Duodenal mucosa (tissue), 2 donors: ENCODE measurements around the gene KATNB1.
"Not testable (repeated sequence)": the region's sequence is repeated elsewhere in the genome, so short reads cannot be mapped to it uniquely, and the experiment has no call there.

ENCODE experiments used
- H3K27ac ChIP-seq: one replicate; pipeline ENCODE4 v1.7.0; 2013; ENCODE audit warnings: low read depth, low read length
- H3K27me3 ChIP-seq, 2 donors: one replicate each; pipeline ENCODE4 v1.7.0; 2013; ENCODE audit warnings: low read length in 2 of 2, control low read depth in 1 of 2; ENCODE audit not compliant: insufficient read depth in 2 of 2, control insufficient read depth in 1 of 2
- H3K36me3 ChIP-seq, 2 donors: one replicate each; pipeline ENCODE4 v1.7.0; 2013; ENCODE audit warnings: low read length in 2 of 2, control low read depth in 1 of 2; ENCODE audit not compliant: insufficient read depth in 2 of 2, control insufficient read depth in 1 of 2
- H3K4me1 ChIP-seq, 2 donors: one replicate each; pipeline ENCODE4 v1.7.0; 2013; ENCODE audit warnings: low read length in 2 of 2, control low read depth in 1 of 2; ENCODE audit not compliant: insufficient read depth in 2 of 2, control insufficient read depth in 1 of 2
- H3K4me3 ChIP-seq, 2 donors: one replicate each; pipeline ENCODE4 v1.7.0; 2013; ENCODE audit warnings: low read length in 2 of 2, low read depth in 1 of 2
- H3K9ac ChIP-seq, 2 donors: one replicate each; pipeline ENCODE4 v1.7.0; 2013; ENCODE audit warnings: low read length in 2 of 2, low read depth in 1 of 2
- H3K9me3 ChIP-seq, 2 donors: one replicate each; pipeline ENCODE4 v1.7.0; 2013; ENCODE audit warnings: low read length in 2 of 2, control low read depth in 1 of 2; ENCODE audit not compliant: control insufficient read depth in 1 of 2

The KATNB1 gene

GRCh38 chr16:57743458-57743857 is 7.9 kb downstream of the KATNB1 start:
- H3K4me1 ChIP-seq: no peaks in the 10 kb centered on the region

GRCh38 chr16:57743886-57744641 is 8.5 kb downstream of the KATNB1 start:
- no peak overlapping the region for H3K4me3 ChIP-seq
- no peaks in the 10 kb centered on the region for H3K4me1 ChIP-seq
- no peak overlapping the region for H3K27ac ChIP-seq
- H3K9ac ChIP-seq: no peak overlapping the region
- peaks cover 9 to 16% of the 10 kb centered on the region in 2 donors for H3K36me3 ChIP-seq
- no peaks in the 10 kb centered on the region for H3K27me3 ChIP-seq
- H3K9me3 ChIP-seq: no peaks in the 10 kb centered on the region

More at GRCh38 chr16:57743458-57743857, 7.9 kb downstream of the KATNB1 start:
- Histone ChIP-seq H3K36me3 (peaks cover 9 to 16% of the 10 kb centered on the region in 2 donors), H3K27ac (no peak overlapping the region), H3K9ac (no peak overlapping the region), H3K4me3 (no peak overlapping the region), H3K27me3 (no peaks in the 10 kb centered on the region), H3K9me3 (no peaks in the 10 kb centered on the region)

- peaks cover 9 to 16% of the 10 kb centered on the region in 2 donors for H3K36me3 ChIP-seq
- H3K27me3 ChIP-seq: no peaks in the 10 kb centered on the region
- no peaks in the 10 kb centered on the region for H3K4me1 ChIP-seq
- no peak overlapping the region for H3K9ac ChIP-seq
- no peaks in the 10 kb centered on the region for H3K9me3 ChIP-seq
- no peak overlapping the region for H3K4me3 ChIP-seq
- no peak overlapping the region for H3K27ac ChIP-seq
These were observed 9.0 kb downstream of the KATNB1 start for GRCh38 chr16:57744642-57744903.

GRCh38 chr16:57745768-57746167 is 10.2 kb downstream of the KATNB1 start:
- no peak overlapping the region for H3K9ac ChIP-seq
- no peak overlapping the region for H3K4me3 ChIP-seq
- H3K4me1 ChIP-seq: no peaks in the 10 kb centered on the region
- no peaks in the 10 kb centered on the region for H3K27me3 ChIP-seq
- peaks cover 12 to 18% of the 10 kb centered on the region in 2 donors for H3K36me3 ChIP-seq
- no peak overlapping the region for H3K27ac ChIP-seq
- H3K9me3 ChIP-seq: no peaks in the 10 kb centered on the region

GRCh38 chr16:57746316-57746715 is 10.7 kb downstream of the KATNB1 start:
- not testable (repeated sequence) for H3K4me3 ChIP-seq, H3K9ac ChIP-seq, H3K4me1 ChIP-seq, H3K9me3 ChIP-seq, H3K27ac ChIP-seq, H3K27me3 ChIP-seq
- peaks cover 10 to 22% of the 10 kb centered on the region in 2 donors for H3K36me3 ChIP-seq

GRCh38 chr16:57747091-57747490 is 11.5 kb downstream of the KATNB1 start:
- Histone ChIP-seq H3K36me3 (peaks cover 7 to 28% of the 10 kb centered on the region in 2 donors), H3K27ac (no peak overlapping the region), H3K4me1 (no peaks in the 10 kb centered on the region), H3K4me3 (no peak overlapping the region), H3K9me3 (no peaks in the 10 kb centered on the region), H3K27me3 (no peaks in the 10 kb centered on the region), H3K9ac (no peak overlapping the region)

- Histone ChIP-seq H3K36me3 (peaks cover 3 to 28% of the 10 kb centered on the region in 2 donors), H3K27ac (no peak overlapping the region)
These were observed 11.9 kb downstream of the KATNB1 start for GRCh38 chr16:57747496-57747895.

GRCh38 chr16:57747996-57748395 is 12.4 kb downstream of the KATNB1 start:
- Histone ChIP-seq H3K4me3 (no peak overlapping the region), H3K27ac (no peak overlapping the region), H3K9me3 (no peaks in the 10 kb centered on the region), H3K36me3 (peaks cover 3 to 26% of the 10 kb centered on the region in 2 donors), H3K9ac (no peak overlapping the region), H3K27me3 (no peaks in the 10 kb centered on the region), H3K4me1 (no peaks in the 10 kb centered on the region)

More at GRCh38 chr16:57747496-57747895, 11.9 kb downstream of the KATNB1 start:
- no peaks in the 10 kb centered on the region for H3K27me3 ChIP-seq
- H3K9me3 ChIP-seq: no peaks in the 10 kb centered on the region
- no peak overlapping the region for H3K4me3 ChIP-seq
- H3K9ac ChIP-seq: no peak overlapping the region
- no peaks in the 10 kb centered on the region for H3K4me1 ChIP-seq

GRCh38 chr16:57748596-57748995 is 13.0 kb downstream of the KATNB1 start:
- Histone ChIP-seq H3K4me1 (no peaks in the 10 kb centered on the region), H3K36me3 (peaks cover 3 to 29% of the 10 kb centered on the region in 2 donors), H3K9ac (no peak overlapping the region), H3K9me3 (no peaks in the 10 kb centered on the region), H3K4me3 (no peak overlapping the region), H3K27ac (no peak overlapping the region), H3K27me3 (no peaks in the 10 kb centered on the region)

- Histone ChIP-seq H3K9me3 (no peaks in the 10 kb centered on the region), H3K4me1 (no peaks in the 10 kb centered on the region), H3K27ac (no peak overlapping the region), H3K9ac (no peak overlapping the region), H3K27me3 (no peaks in the 10 kb centered on the region), H3K4me3 (no peak overlapping the region), H3K36me3 (peaks cover 3 to 32% of the 10 kb centered on the region in 2 donors)
These were observed 13.6 kb downstream of the KATNB1 start for GRCh38 chr16:57749101-57749692.
